Cardiac fibroblast (primary cell): Measurements from ENCODE around the gene FNDC3B.

Experiments used
- DNase-seq, 2 donors: peaks; one replicate each; pipeline versions ENCODE4 v3.0.0 to v3.0.0-alpha.2; 2010; ENCODE audit warnings: low read depth in 2 of 2
- H3K4me3 ChIP-seq, 2 donors: replicated peaks in 1 of 2; 1 replicate in 1 of 2; 2 replicates in 1 of 2; pipeline ENCODE4 v1.5.1; 2011; ENCODE audit warnings: low read depth in 2 of 2, low read length in 2 of 2, mild to moderate bottlenecking in 2 of 2, moderate library complexity in 1 of 2
- CTCF ChIP-seq: IDR thresholded peaks from one replicate; pipeline ENCODE4 v1.5.1; 2011; ENCODE audit warnings: low read depth, mild to moderate bottlenecking, low read length, inconsistent platforms

FNDC3B gene

GRCh38 chr3:172137287-172138192 lies 98.2 kb downstream of the FNDC3B start:
- H3K4me3 ChIP-seq = no peak overlapping the region
- no peak for TF ChIP-seq CTCF
- peak; percentile 61 to 81 for DNase-seq

GRCh38 chr3:172138193-172138537 lies 98.8 kb downstream of the FNDC3B start:
- no peak for TF ChIP-seq CTCF
- H3K4me3 ChIP-seq = no peak overlapping the region
- DNase-seq = no peak

GRCh38 chr3:172138792-172139507 lies 99.6 kb downstream of the FNDC3B start:
- peak; percentile 44 to 77 for DNase-seq
- no peak for TF ChIP-seq CTCF
- H3K4me3 ChIP-seq = no peak overlapping the region

GRCh38 chr3:172139528-172140276 lies 100.3 kb downstream of the FNDC3B start:
- no peak for DNase-seq
- no peak for TF ChIP-seq CTCF
- no peak overlapping the region for H3K4me3 ChIP-seq

GRCh38 chr3:172140499-172141391 lies 101.4 kb downstream of the FNDC3B start:
- DNase-seq = peak; percentile 96 to 100
- H3K4me3 ChIP-seq = no peak overlapping the region
- no peak for TF ChIP-seq CTCF
